Sigmoid colon (tissue), 3 donors: ENCODE measurements around the gene GOSR1.

Source experiments
- CTCF ChIP-seq, 4 experiments: fragments of 450-650 bp in 3 of 4; fragments of 200-600 bp in 1 of 4; IDR thresholded peaks; one replicate each; pipeline ENCODE4 v1.5.1; 2016 to 2019; ENCODE audit warnings: antibody characterized with exemption in 4 of 4, mild to moderate bottlenecking in 3 of 4, moderate library complexity in 2 of 4
- POLR2A ChIP-seq, 2 donors: fragments of 450-650 bp; IDR thresholded peaks; one replicate each; pipeline ENCODE4 v1.6.1; 2016; ENCODE audit warnings: antibody characterized with exemption in 2 of 2, mild to moderate bottlenecking in 2 of 2, moderate library complexity in 2 of 2

GRCh38 chr17:30541802-30542201 is 64.6 kb downstream of the GOSR1 start:
- no peak for TF ChIP-seq POLR2A (IDR thresholded peaks at IDR 0.05)
- no peak for TF ChIP-seq CTCF (IDR thresholded peaks at IDR 0.05)
